ENCODE measurements around the gene SIVA1.
"Not testable (repeated sequence)": the region's sequence is repeated elsewhere in the genome, so short reads cannot be mapped to it uniquely, and the experiment has no call there.

SIVA1 gene

GRCh38 chr14:104734991-104735779 lies 17.8 kb upstream of the SIVA1 start:
- no peak for DNase-seq

- no peak for DNase-seq
These were observed 16.9 kb upstream of the SIVA1 start for GRCh38 chr14:104735830-104736642.

- DNase-seq: no peak
These were observed 14.4 kb upstream of the SIVA1 start for GRCh38 chr14:104738375-104739019.

- DNase-seq: no peak
These were observed 13.9 kb upstream of the SIVA1 start for GRCh38 chr14:104739026-104739425.

- DNase-seq: no peak
These were observed 13.1 kb upstream of the SIVA1 start for GRCh38 chr14:104739546-104740516.

GRCh38 chr14:104741108-104741802 lies 11.7 kb upstream of the SIVA1 start:
- DNase-seq: no peak

- DNase-seq: no peak
These were observed 11.1 kb upstream of the SIVA1 start for GRCh38 chr14:104741803-104742251.

- DNase-seq: no peak
These were observed 10.1 kb upstream of the SIVA1 start for GRCh38 chr14:104742586-104743455.

GRCh38 chr14:104743461-104744380 lies 9.2 kb upstream of the SIVA1 start:
- DNase-seq: no peak

GRCh38 chr14:104744484-104744883 lies 8.5 kb upstream of the SIVA1 start:
- DNase-seq: no peak

- DNase-seq: no peak
These were observed 7.5 kb upstream of the SIVA1 start for GRCh38 chr14:104745431-104745830.

- DNase-seq: no peak
These were observed 6.8 kb upstream of the SIVA1 start for GRCh38 chr14:104746071-104746545.

- DNase-seq: no peak
These were observed 5.9 kb upstream of the SIVA1 start for GRCh38 chr14:104746934-104747481.

- no peak for DNase-seq
These were observed 5.1 kb upstream of the SIVA1 start for GRCh38 chr14:104747876-104748275.

- no peak for DNase-seq
These were observed 3.8 kb upstream of the SIVA1 start for GRCh38 chr14:104749111-104749649.

- no peak for DNase-seq
These were observed 2.7 kb upstream of the SIVA1 start for GRCh38 chr14:104750056-104750752.

GRCh38 chr14:104750753-104751057 lies 2.2 kb upstream of the SIVA1 start:
- DNase-seq: not testable (repeated sequence)

Measured in stimulated activated CD4-positive, alpha-beta T cell treated with anti-CD3 and anti-CD28 coated beads, Interleukin-4, amount 100 ng/mL, for 1 hour (primary cell).